ENCODE data around the gene STAM. TPM values are rescaled to one million over a fixed set of nuclear protein-coding genes. Genes with fewer than 3 reads are reported as not detected.

STAM gene
- total and polyA plus RNA-seq, 7 donors: 5.4 to 19.3 (median 13.7) TPM

- H3K27me3 ChIP-seq: no peaks in the 10 kb centered on the region
- H3K27ac ChIP-seq: no peak overlapping the region
- no peak overlapping the region for H3K4me3 ChIP-seq
- intact Hi-C loops (cut with DNase I): no loop called here
- TF ChIP-seq EP300 (IDR thresholded peaks at IDR 0.05): no peak
- TF ChIP-seq POLR2AphosphoS5 (IDR thresholded peaks at IDR 0.05): no peak
- 88 to 94% methylated on average over 3 of the region's 3 CpGs for WGBS, 2 donors
- no peaks in the 10 kb centered on the region for H3K9me3 ChIP-seq
- no peak for DNase-seq
- H3K36me3 ChIP-seq: no peaks in the 10 kb centered on the region
- peaks cover 0 to 23% (median under 1%) of the 10 kb centered on the region in 4 donors for H3K4me1 ChIP-seq
Measured at GRCh38 chr10:17655009-17655408, 11.1 kb downstream of the STAM start.

- Histone ChIP-seq H3K27me3 (no peaks in the 10 kb centered on the region), H3K9me3 (no peaks in the 10 kb centered on the region), H3K36me3 (no peaks in the 10 kb centered on the region), H3K4me3 (no peak overlapping the region), H3K4me1 (peaks cover 0 to 18% (median 0%) of the 10 kb centered on the region in 4 donors), H3K27ac (no peak overlapping the region)
- no peak for DNase-seq
- intact Hi-C loops (cut with DNase I): no loop called here
- TF ChIP-seq EP300 (IDR thresholded peaks at IDR 0.05): no peak
- TF ChIP-seq, protein P1, sequence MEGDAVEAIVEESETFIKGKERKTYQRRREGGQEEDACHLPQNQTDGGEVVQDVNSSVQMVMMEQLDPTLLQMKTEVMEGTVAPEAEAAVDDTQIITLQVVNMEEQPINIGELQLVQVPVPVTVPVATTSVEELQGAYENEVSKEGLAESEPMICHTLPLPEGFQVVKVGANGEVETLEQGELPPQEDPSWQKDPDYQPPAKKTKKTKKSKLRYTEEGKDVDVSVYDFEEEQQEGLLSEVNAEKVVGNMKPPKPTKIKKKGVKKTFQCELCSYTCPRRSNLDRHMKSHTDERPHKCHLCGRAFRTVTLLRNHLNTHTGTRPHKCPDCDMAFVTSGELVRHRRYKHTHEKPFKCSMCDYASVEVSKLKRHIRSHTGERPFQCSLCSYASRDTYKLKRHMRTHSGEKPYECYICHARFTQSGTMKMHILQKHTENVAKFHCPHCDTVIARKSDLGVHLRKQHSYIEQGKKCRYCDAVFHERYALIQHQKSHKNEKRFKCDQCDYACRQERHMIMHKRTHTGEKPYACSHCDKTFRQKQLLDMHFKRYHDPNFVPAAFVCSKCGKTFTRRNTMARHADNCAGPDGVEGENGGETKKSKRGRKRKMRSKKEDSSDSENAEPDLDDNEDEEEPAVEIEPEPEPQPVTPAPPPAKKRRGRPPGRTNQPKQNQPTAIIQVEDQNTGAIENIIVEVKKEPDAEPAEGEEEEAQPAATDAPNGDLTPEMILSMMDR (IDR thresholded peaks at IDR 0.05): no peak
- no peak for TF ChIP-seq POLR2A (IDR thresholded peaks at IDR 0.05)
- TF ChIP-seq POLR2AphosphoS5 (IDR thresholded peaks at IDR 0.05): no peak
- 72 to 91% methylated on average over 5 of the region's 5 CpGs for WGBS, 2 donors
Measured at GRCh38 chr10:17655567-17656146, 11.7 kb downstream of the STAM start.

- H3K27me3 ChIP-seq: no peaks in the 10 kb centered on the region
Measured at GRCh38 chr10:17657103-17657500, 13.2 kb downstream of the STAM start.

DNA sequence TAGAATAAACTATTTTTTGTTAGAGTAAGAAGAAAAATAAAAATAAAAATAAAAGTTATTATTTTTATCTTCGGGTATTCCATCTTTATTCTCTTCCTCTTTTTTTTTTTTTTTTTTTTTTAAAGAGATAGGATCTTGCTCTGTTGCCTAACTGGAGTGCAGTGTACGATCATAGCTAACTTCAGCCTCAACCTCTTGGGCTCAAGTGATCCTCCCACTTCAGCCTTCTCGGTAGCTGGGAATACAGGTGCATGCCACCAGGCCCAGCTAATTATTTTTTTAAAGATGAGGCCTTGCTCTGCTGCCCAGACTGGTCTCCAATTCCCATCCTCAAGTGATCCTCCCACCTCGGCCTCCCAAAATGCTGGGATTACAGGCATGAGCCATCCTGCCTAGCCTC, 15.4 kb downstream of the STAM start:
- intact Hi-C loops (cut with DNase I): no loop called here
- Histone ChIP-seq H3K4me1 (no peaks in the 10 kb centered on the region), H3K27ac (no peak overlapping the region), H3K36me3 (peaks cover 0 to 19% (median 0%) of the 10 kb centered on the region in 4 donors), H3K9me3 (no peaks in the 10 kb centered on the region), H3K27me3 (no peaks in the 10 kb centered on the region), H3K4me3 (no peak overlapping the region)
- 89 to 91% methylated on average over 4 of the region's 4 CpGs for WGBS, 2 donors
- no peak for DNase-seq
- TF ChIP-seq POLR2A (IDR thresholded peaks at IDR 0.05) (no peak), EP300 (IDR thresholded peaks at IDR 0.05) (no peak), POLR2AphosphoS5 (IDR thresholded peaks at IDR 0.05) (no peak)
- TF ChIP-seq, protein P1 (IDR thresholded peaks at IDR 0.05): no peak

More at GRCh38 chr10:17657103-17657500, 13.2 kb downstream of the STAM start:
- H3K9me3 ChIP-seq: no peaks in the 10 kb centered on the region
- H3K4me3 ChIP-seq: no peak overlapping the region
- WGBS, 2 donors: 30 to 74% methylated on average over 1 of the region's 1 CpG
- H3K4me1 ChIP-seq: peaks cover 0 to 5% (median 0%) of the 10 kb centered on the region in 4 donors
- TF ChIP-seq POLR2AphosphoS5 (IDR thresholded peaks at IDR 0.05) (no peak), POLR2A (IDR thresholded peaks at IDR 0.05) (no peak), EP300 (IDR thresholded peaks at IDR 0.05) (no peak)
- TF ChIP-seq, protein P1 (IDR thresholded peaks at IDR 0.05): no peak
- DNase-seq: no peak
- no peak overlapping the region for H3K27ac ChIP-seq
- H3K36me3 ChIP-seq: peaks cover 0 to 12% (median 0%) of the 10 kb centered on the region in 4 donors
- intact Hi-C loops (cut with DNase I): no loop called here

DNA sequence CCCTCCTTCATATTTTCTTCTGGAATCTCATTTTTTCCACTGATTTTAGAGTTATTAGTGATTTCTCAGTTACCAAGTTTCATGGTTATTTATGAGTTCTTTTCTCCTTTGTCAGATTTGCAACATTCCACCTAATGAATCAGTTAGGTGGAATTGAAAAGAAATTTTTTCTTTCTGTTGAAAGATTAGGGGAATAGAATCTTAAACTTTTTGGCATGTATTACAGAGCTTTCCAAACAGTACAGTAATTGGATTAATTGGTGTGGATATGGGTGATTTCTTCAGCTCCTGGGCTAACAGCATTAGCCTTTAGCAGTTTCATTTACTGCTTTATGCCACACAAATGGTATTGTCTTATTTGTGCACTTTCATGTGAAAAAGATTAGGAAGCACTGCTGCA, 17.0 kb downstream of the STAM start:
- H3K27me3 ChIP-seq: no peaks in the 10 kb centered on the region
- no peaks in the 10 kb centered on the region for H3K4me1 ChIP-seq
- peaks cover 0 to 19% (median 0%) of the 10 kb centered on the region in 4 donors for H3K36me3 ChIP-seq
- no peaks in the 10 kb centered on the region for H3K9me3 ChIP-seq
- H3K4me3 ChIP-seq: no peak overlapping the region
- no peak for TF ChIP-seq POLR2A (IDR thresholded peaks at IDR 0.05)
- TF ChIP-seq, protein P1 (IDR thresholded peaks at IDR 0.05): no peak
- TF ChIP-seq EP300 (IDR thresholded peaks at IDR 0.05): no peak
- no peak for TF ChIP-seq POLR2AphosphoS5 (IDR thresholded peaks at IDR 0.05)
- no peak overlapping the region for H3K27ac ChIP-seq
- intact Hi-C loops (cut with DNase I): no loop called here
- no peak for DNase-seq
